Glutamatergic neuron (in vitro differentiated cells): Measurements from ENCODE around the gene GTF2IRD1. TPM values are rescaled to one million over a fixed set of nuclear protein-coding genes. Genes with fewer than 3 reads are reported as not detected.

Source experiments
- DNase-seq: peaks from one replicate; pipeline ENCODE4 v3.0.0; 2022
- H3K27ac Mint-ChIP-seq: one replicate; pipeline ENCODE4 v1.8.0; 2020; ENCODE audit warnings: mild to moderate bottlenecking, mixed read lengths, inconsistent platforms; ENCODE audit not compliant: unreplicated experiment
- H3K27me3 Mint-ChIP-seq: one replicate; pipeline ENCODE4 v1.8.0; 2020; ENCODE audit warnings: mild to moderate bottlenecking, moderate library complexity, mixed read lengths, inconsistent platforms; ENCODE audit not compliant: unreplicated experiment
- H3K36me3 Mint-ChIP-seq: one replicate; pipeline ENCODE4 v1.8.0; 2020; ENCODE audit warnings: mild to moderate bottlenecking, mixed read lengths, inconsistent platforms; ENCODE audit not compliant: unreplicated experiment
- H3K4me1 Mint-ChIP-seq: one replicate; pipeline ENCODE4 v1.8.0; 2020; ENCODE audit warnings: mild to moderate bottlenecking, low read depth, mixed read lengths, inconsistent platforms; ENCODE audit not compliant: unreplicated experiment
- H3K4me3 Mint-ChIP-seq: one replicate; pipeline ENCODE4 v1.8.0; 2020; ENCODE audit warnings: mild to moderate bottlenecking, mixed read lengths, inconsistent platforms; ENCODE audit not compliant: unreplicated experiment
- H3K9me3 Mint-ChIP-seq: one replicate; pipeline ENCODE4 v1.8.0; 2020; ENCODE audit warnings: mild to moderate bottlenecking, moderate library complexity, mixed read lengths, inconsistent platforms; ENCODE audit not compliant: unreplicated experiment
- CTCF ChIP-seq: fragments of 200-600 bp; sonication (generic); IDR thresholded peaks from one replicate; pipeline ENCODE4 v1.5.0; 2021; ENCODE audit not compliant: partially characterized antibody, unreplicated experiment
- total RNA-seq: library from RNA; stranded (reverse); fragmentation: NEBNext Ultra II Directional; extraction: Animal tissue kit (Norgen Biotek cat#: 25700); gene quantifications from one replicate; pipeline ENCODE4 v1.2.1, GENCODE V29; 2021; ENCODE audit not compliant: unreplicated experiment

Gene GTF2IRD1
- total RNA-seq, 1 donor from 2014 or later: 59.4 TPM

- H3K27ac Mint-ChIP-seq: no peak overlapping the region
Measured at GRCh38 chr7:74498354-74498753, 44.6 kb downstream of the GTF2IRD1 start.

GRCh38 chr7:74498996-74499834 is 45.5 kb downstream of the GTF2IRD1 start:
- Mint-ChIP-seq H3K27ac (no peak overlapping the region), H3K36me3 (peaks cover 5% of the 10 kb centered on the region), H3K4me1 (no peaks in the 10 kb centered on the region), H3K9me3 (peaks cover 2% of the 10 kb centered on the region), H3K4me3 (no peak overlapping the region), H3K27me3 (peaks cover 2% of the 10 kb centered on the region)
- no peak for TF ChIP-seq CTCF
- DNase-seq: no peak

More at GRCh38 chr7:74498354-74498753, 44.6 kb downstream of the GTF2IRD1 start:
- no peak for DNase-seq
- TF ChIP-seq CTCF: no peak
- H3K36me3 Mint-ChIP-seq: no peaks in the 10 kb centered on the region
- peaks cover 2% of the 10 kb centered on the region for H3K27me3 Mint-ChIP-seq
- peaks cover 2% of the 10 kb centered on the region for H3K9me3 Mint-ChIP-seq
- H3K4me1 Mint-ChIP-seq: no peaks in the 10 kb centered on the region
- H3K4me3 Mint-ChIP-seq: no peak overlapping the region

GRCh38 chr7:74499835-74500388 is 46.2 kb downstream of the GTF2IRD1 start:
- Mint-ChIP-seq H3K9me3 (peaks cover 2% of the 10 kb centered on the region), H3K27me3 (peaks cover 2% of the 10 kb centered on the region), H3K4me3 (no peak overlapping the region), H3K27ac (no peak overlapping the region), H3K36me3 (peaks cover 6% of the 10 kb centered on the region), H3K4me1 (no peaks in the 10 kb centered on the region)
- TF ChIP-seq CTCF: no peak
- DNase-seq: no peak

GRCh38 chr7:74501298-74501697 is 47.6 kb downstream of the GTF2IRD1 start:
- H3K4me3 Mint-ChIP-seq: no peak overlapping the region
- no peak for DNase-seq

More at GRCh38 chr7:74501298-74501697, 47.6 kb downstream of the GTF2IRD1 start:
- H3K27me3 Mint-ChIP-seq: peaks cover 2% of the 10 kb centered on the region
- H3K9me3 Mint-ChIP-seq: peaks cover 5% of the 10 kb centered on the region
- H3K27ac Mint-ChIP-seq: no peak overlapping the region
- H3K4me1 Mint-ChIP-seq: no peaks in the 10 kb centered on the region
- no peak for TF ChIP-seq CTCF
- H3K36me3 Mint-ChIP-seq: peaks cover 6% of the 10 kb centered on the region
